MM.1S (cell line): ENCODE data around the gene HYCC2.
"Not testable (repeated sequence)": the region's sequence is repeated elsewhere in the genome, so short reads cannot be mapped to it uniquely, and the experiment has no call there.

Source experiments
- CTCF ChIP-seq: fragments of 300-600 bp; sonication (generic); IDR thresholded peaks from 2 replicates; pipeline ENCODE4 v1.5.1; 2016; ENCODE audit warnings: antibody characterized with exemption, low read length, mixed read lengths
- EZH2 ChIP-seq: fragments of 300-600 bp; sonication (generic); optimal IDR thresholded peaks from 2 replicates; pipeline ENCODE3; 2017; ENCODE audit warnings: low read depth, mild to moderate bottlenecking, antibody characterized with exemption, low read length, mixed read lengths
- EZH2phosphoT487 ChIP-seq: fragments of 300-600 bp; sonication (generic); IDR thresholded peaks from 2 replicates; pipeline ENCODE4 v1.6.1; 2018; ENCODE audit warnings: antibody characterized with exemption, low read length

- TF ChIP-seq CTCF, EZH2, EZH2phosphoT487: not testable (repeated sequence)
These were observed 28.4 kb downstream of the HYCC2 start for GRCh38 chr2:201043050-201043449.
